ENCODE results near the gene VEPH1.

DNA sequence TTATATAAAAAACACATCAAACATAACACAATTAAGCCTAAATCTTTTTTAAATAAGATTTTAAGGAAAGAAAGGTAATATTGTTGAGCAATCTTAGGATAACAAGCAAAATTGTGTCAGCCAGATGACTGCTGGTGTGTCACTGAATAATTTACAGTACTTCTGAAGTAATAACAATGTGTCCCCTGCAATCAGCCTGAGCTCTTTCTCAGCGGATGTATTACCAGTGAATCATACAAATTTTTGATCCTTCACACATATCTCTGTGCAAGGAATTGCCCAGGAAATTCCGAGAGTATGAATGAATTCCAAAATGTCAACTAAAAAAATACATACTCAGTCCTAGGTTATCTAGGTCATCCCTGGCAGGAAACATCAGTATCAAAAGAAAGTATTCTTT is 143.2 kb downstream of the VEPH1 start:
- TF ChIP-seq, protein P1, sequence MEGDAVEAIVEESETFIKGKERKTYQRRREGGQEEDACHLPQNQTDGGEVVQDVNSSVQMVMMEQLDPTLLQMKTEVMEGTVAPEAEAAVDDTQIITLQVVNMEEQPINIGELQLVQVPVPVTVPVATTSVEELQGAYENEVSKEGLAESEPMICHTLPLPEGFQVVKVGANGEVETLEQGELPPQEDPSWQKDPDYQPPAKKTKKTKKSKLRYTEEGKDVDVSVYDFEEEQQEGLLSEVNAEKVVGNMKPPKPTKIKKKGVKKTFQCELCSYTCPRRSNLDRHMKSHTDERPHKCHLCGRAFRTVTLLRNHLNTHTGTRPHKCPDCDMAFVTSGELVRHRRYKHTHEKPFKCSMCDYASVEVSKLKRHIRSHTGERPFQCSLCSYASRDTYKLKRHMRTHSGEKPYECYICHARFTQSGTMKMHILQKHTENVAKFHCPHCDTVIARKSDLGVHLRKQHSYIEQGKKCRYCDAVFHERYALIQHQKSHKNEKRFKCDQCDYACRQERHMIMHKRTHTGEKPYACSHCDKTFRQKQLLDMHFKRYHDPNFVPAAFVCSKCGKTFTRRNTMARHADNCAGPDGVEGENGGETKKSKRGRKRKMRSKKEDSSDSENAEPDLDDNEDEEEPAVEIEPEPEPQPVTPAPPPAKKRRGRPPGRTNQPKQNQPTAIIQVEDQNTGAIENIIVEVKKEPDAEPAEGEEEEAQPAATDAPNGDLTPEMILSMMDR (IDR thresholded peaks at IDR 0.05), result no peak
- TF ChIP-seq POLR2AphosphoS5 (IDR thresholded peaks at IDR 0.05; ENCODE audit: insufficient read depth in 1 of 2, low read depth in 1 of 2) (no peak), POLR2A (IDR thresholded peaks at IDR 0.05) (no peak)
